Stomach (tissue), 9 donors: Measurements from ENCODE around the gene MACROH2A1. TPM values are rescaled to one million over a fixed set of nuclear protein-coding genes. Genes with fewer than 3 reads are reported as not detected.

ENCODE experiments used
- DNase-seq, 2 donors: peaks; one replicate each; pipeline versions ENCODE4 v3.0.0 to v3.0.0-alpha.2; 2013 to 2019
- H3K27ac ChIP-seq, 5 donors: fragments of 200-600 bp in 4 of 5; sonication (generic) in 4 of 5; one replicate each; pipeline ENCODE4 v1.5.1; 2013 to 2019; ENCODE audit warnings: mild to moderate bottlenecking in 1 of 5, moderate library complexity in 1 of 5
- H3K27me3 ChIP-seq, 3 donors: fragments of 200-600 bp; sonication (generic); one replicate each; pipeline ENCODE4 v1.5.1; 2017 to 2019; ENCODE audit warnings: mixed run types in 1 of 3
- H3K36me3 ChIP-seq, 4 donors: fragments of 200-600 bp; sonication (generic); 1 replicate in 3 of 4; 2 replicates in 1 of 4; pipeline ENCODE4 v1.5.1; 2016 to 2019
- H3K4me1 ChIP-seq, 4 donors: fragments of 200-600 bp; sonication (generic); one replicate each; pipeline ENCODE4 v1.5.1; 2016 to 2019
- H3K4me3 ChIP-seq, 4 donors: fragments of 200-600 bp; sonication (generic) in 3 of 4; one replicate each; pipeline ENCODE4 v1.5.1; 2016 to 2019; ENCODE audit warnings: mild to moderate bottlenecking in 1 of 4
- H3K9me3 ChIP-seq, 4 donors: fragments of 200-600 bp; sonication (generic); one replicate each; pipeline ENCODE4 v1.5.1; 2016 to 2019
- CTCF ChIP-seq, 7 experiments: fragments of 450-650 bp in 4 of 7; fragments of 200-600 bp in 3 of 7; sonication (generic) in 3 of 7; IDR thresholded peaks; one replicate each; pipeline ENCODE4 v1.5.1; 2016 to 2019; ENCODE audit warnings: antibody characterized with exemption in 7 of 7, control low read depth in 2 of 7, mild to moderate bottlenecking in 1 of 7
- EP300 ChIP-seq: sonication (generic); formaldehyde crosslinking; IDR thresholded peaks from one replicate; pipeline ENCODE4 v1.6.1; 2017; ENCODE audit warnings: antibody characterized with exemption
- POLR2A ChIP-seq, 4 donors: fragments of 450-650 bp; IDR thresholded peaks; one replicate each; pipeline ENCODE4 v1.6.1; 2016; ENCODE audit warnings: antibody characterized with exemption in 4 of 4, control low read depth in 2 of 4, mild to moderate bottlenecking in 1 of 4, moderate library complexity in 1 of 4
- POLR2AphosphoS5 ChIP-seq, 3 donors: sonication (generic); formaldehyde crosslinking; IDR thresholded peaks; one replicate each; pipeline ENCODE4 v1.6.1; 2016; ENCODE audit warnings: antibody characterized with exemption in 3 of 3
- WGBS, 5 donors: extraction: QIAGEN DNeasy Blood & Tissue Kit in 3 of 5; methylation state at CpG; one replicate each; pipeline versions ENCODE4 v1.1.5 to v1.1.7; 2013 to 2018; 5-methylcytosine and 5-hydroxymethylcytosine counted together
- intact Hi-C: fragments of 100-400 bp; cut with DNase I; formaldehyde crosslinking; loops from one replicate; pipeline ENCODE4 v1.15.1; 2023; ENCODE audit warnings: low total_unique reads
- polyA plus RNA-seq, 3 donors: library from polyadenylated mRNA; stranded (reverse); fragments of 200-250 nt; gene quantifications; one replicate each; pipeline ENCODE4 v1.2.3, GENCODE V29; 2013
- total RNA-seq, 5 donors: library from RNA; depleted of rRNA; stranded (reverse); fragments of >200 nt; gene quantifications; one replicate each; pipeline versions ENCODE4 v1.1.0 to v1.2.3, GENCODE V29; 2014 to 2016
- donor health status: healthy with polysubstance abuse.
- donor health status: Bipolar disorder and iron deficiency.
- donor health status: healthy.

MACROH2A1 gene
- total and polyA plus RNA-seq, 8 donors, result 77.1 to 206 (median 150) TPM

- H3K9me3 ChIP-seq, result no peaks in the 10 kb centered on the region
- no peak for TF ChIP-seq EP300
- TF ChIP-seq CTCF (IDR thresholded peaks at IDR 0.05), result no peak
- TF ChIP-seq POLR2AphosphoS5 (IDR thresholded peaks at IDR 0.05), result no peak
- TF ChIP-seq POLR2A (IDR thresholded peaks at IDR 0.05), result no peak
- no peak overlapping the region for H3K4me3 ChIP-seq
- H3K27ac ChIP-seq, result peak overlapping the region in 1 of 5 donors; percentile 7
- WGBS, 5 donors, result 66 to 80% (median 75%) methylated on average over 7 of the region's 7 CpGs
- H3K36me3 ChIP-seq, result no peaks in the 10 kb centered on the region
- H3K27me3 ChIP-seq, result no peaks in the 10 kb centered on the region
- intact Hi-C loops, result no loop called here
- H3K4me1 ChIP-seq, result no peaks in the 10 kb centered on the region
- DNase-seq, result no peak
Observed at GRCh38 chr5:135309391-135310327, 89.4 kb downstream of the MACROH2A1 start.

- Histone ChIP-seq H3K27me3 (no peaks in the 10 kb centered on the region), H3K36me3 (no peaks in the 10 kb centered on the region), H3K4me1 (no peaks in the 10 kb centered on the region), H3K27ac (no peak overlapping the region), H3K4me3 (no peak overlapping the region), H3K9me3 (no peaks in the 10 kb centered on the region)
- 50 to 79% (median 58%) methylated on average over 5 of the region's 5 CpGs for WGBS, 5 donors
- TF ChIP-seq EP300 (no peak), CTCF (IDR thresholded peaks at IDR 0.05) (no peak), POLR2AphosphoS5 (IDR thresholded peaks at IDR 0.05) (no peak), POLR2A (IDR thresholded peaks at IDR 0.05) (no peak)
- DNase-seq, result no peak
- intact Hi-C loops, result no loop called here
Observed at GRCh38 chr5:135308752-135309151, 90.3 kb downstream of the MACROH2A1 start.

- intact Hi-C loops, result no loop called here
- H3K4me1 ChIP-seq, result no peaks in the 10 kb centered on the region
- H3K4me3 ChIP-seq, result no peak overlapping the region
- no peaks in the 10 kb centered on the region for H3K36me3 ChIP-seq
- no peak for DNase-seq
- WGBS, 5 donors, result 79 to 87% (median 83%) methylated on average over 7 of the region's 7 CpGs
- H3K9me3 ChIP-seq, result no peaks in the 10 kb centered on the region
- no peak overlapping the region for H3K27ac ChIP-seq
- no peaks in the 10 kb centered on the region for H3K27me3 ChIP-seq
- TF ChIP-seq CTCF (IDR thresholded peaks at IDR 0.05), result no peak
- no peak for TF ChIP-seq POLR2A (IDR thresholded peaks at IDR 0.05)
- no peak for TF ChIP-seq POLR2AphosphoS5 (IDR thresholded peaks at IDR 0.05)
- TF ChIP-seq EP300, result no peak
Observed at GRCh38 chr5:135308245-135308644, 90.8 kb downstream of the MACROH2A1 start.

- DNase-seq, result no peak
- H3K9me3 ChIP-seq, result no peaks in the 10 kb centered on the region
- TF ChIP-seq POLR2AphosphoS5 (IDR thresholded peaks at IDR 0.05) (no peak), EP300 (no peak), POLR2A (IDR thresholded peaks at IDR 0.05) (no peak), CTCF (IDR thresholded peaks at IDR 0.05) (no peak)
- no peak overlapping the region for H3K27ac ChIP-seq
- no peaks in the 10 kb centered on the region for H3K27me3 ChIP-seq
- intact Hi-C loops, result no loop called here
- H3K4me1 ChIP-seq, result no peaks in the 10 kb centered on the region
- no peaks in the 10 kb centered on the region for H3K36me3 ChIP-seq
- no peak overlapping the region for H3K4me3 ChIP-seq
- WGBS, 5 donors, result 59 to 78% (median 69%) methylated on average over 18 to 23 of the region's 23 CpGs
Observed at GRCh38 chr5:135307143-135307903, 91.7 kb downstream of the MACROH2A1 start.
